Measurements from ENCODE around the gene ELOF1.
A peak's percentile ranks its signal among the peaks of the same experiment; 100 is the strongest.

The ELOF1 gene

GRCh38 chr19:11560404-11561051 lies 1.5 kb upstream of the ELOF1 start:
- no peak for TF ChIP-seq JUND (IDR thresholded peaks at IDR 0.05; ENCODE audit: low read depth)
- peak in 1 of 2 experiments; percentile 61 for DNase-seq (ENCODE audit: low read depth in 1 of 2, low spot score in 1 of 2)
- in situ Hi-C loops (cut with HindIII; ENCODE audit: low pct_unique_long_range_greater_than_20kb, low sequenced_read_pairs) = no loop called here

- no peak for DNase-seq (ENCODE audit: low read depth in 1 of 2, low spot score in 1 of 2)
- no peak for TF ChIP-seq JUND (IDR thresholded peaks at IDR 0.05; ENCODE audit: low read depth)
- in situ Hi-C loops (cut with HindIII; ENCODE audit: low pct_unique_long_range_greater_than_20kb, low sequenced_read_pairs) = no loop called here
Observed at GRCh38 chr19:11556634-11557420, 2.2 kb downstream of the ELOF1 start.

GRCh38 chr19:11555246-11555645 lies 3.8 kb downstream of the ELOF1 start:
- in situ Hi-C loops (cut with HindIII; ENCODE audit: low pct_unique_long_range_greater_than_20kb, low sequenced_read_pairs) = no loop called here
- no peak for DNase-seq (ENCODE audit: low read depth in 1 of 2, low spot score in 1 of 2)
- no peak for TF ChIP-seq JUND (IDR thresholded peaks at IDR 0.05; ENCODE audit: low read depth)

- no peak for TF ChIP-seq JUND (IDR thresholded peaks at IDR 0.05; ENCODE audit: low read depth)
- in situ Hi-C loops (cut with HindIII; ENCODE audit: low pct_unique_long_range_greater_than_20kb, low sequenced_read_pairs) = no loop called here
- no peak for DNase-seq (ENCODE audit: low read depth in 1 of 2, low spot score in 1 of 2)
Observed at GRCh38 chr19:11554160-11554559, 4.9 kb downstream of the ELOF1 start.

GRCh38 chr19:11552666-11553372 lies 6.2 kb downstream of the ELOF1 start:
- no peak for TF ChIP-seq JUND (IDR thresholded peaks at IDR 0.05; ENCODE audit: low read depth)
- in situ Hi-C loops (cut with HindIII; ENCODE audit: low pct_unique_long_range_greater_than_20kb, low sequenced_read_pairs) = no loop called here
- DNase-seq (ENCODE audit: low read depth in 1 of 2, low spot score in 1 of 2) = no peak

- DNase-seq (ENCODE audit: low read depth in 1 of 2, low spot score in 1 of 2) = no peak
- in situ Hi-C loops (cut with HindIII; ENCODE audit: low pct_unique_long_range_greater_than_20kb, low sequenced_read_pairs) = no loop called here
- TF ChIP-seq JUND (IDR thresholded peaks at IDR 0.05; ENCODE audit: low read depth) = no peak
Observed at GRCh38 chr19:11551603-11552235, 7.3 kb downstream of the ELOF1 start.

- DNase-seq (ENCODE audit: low read depth in 1 of 2, low spot score in 1 of 2) = no peak
- no peak for TF ChIP-seq JUND (IDR thresholded peaks at IDR 0.05; ENCODE audit: low read depth)
- in situ Hi-C loops (cut with HindIII; ENCODE audit: low pct_unique_long_range_greater_than_20kb, low sequenced_read_pairs) = no loop called here
Observed at GRCh38 chr19:11550265-11550664, 8.8 kb downstream of the ELOF1 start.

- TF ChIP-seq JUND (IDR thresholded peaks at IDR 0.05; ENCODE audit: low read depth) = no peak
- DNase-seq (ENCODE audit: low read depth in 1 of 2, low spot score in 1 of 2) = no peak
- in situ Hi-C loops (cut with HindIII; ENCODE audit: low pct_unique_long_range_greater_than_20kb, low sequenced_read_pairs) = no loop called here
Observed at GRCh38 chr19:11549386-11549953, 9.6 kb downstream of the ELOF1 start.

GRCh38 chr19:11547929-11548700 lies 10.9 kb downstream of the ELOF1 start:
- TF ChIP-seq JUND (IDR thresholded peaks at IDR 0.05; ENCODE audit: low read depth) = no peak
- in situ Hi-C loops (cut with HindIII; ENCODE audit: low pct_unique_long_range_greater_than_20kb, low sequenced_read_pairs) = no loop called here
- no peak for DNase-seq (ENCODE audit: low read depth in 1 of 2, low spot score in 1 of 2)

GRCh38 chr19:11541238-11541637 lies 17.8 kb downstream of the ELOF1 start:
- no peak for TF ChIP-seq JUND (IDR thresholded peaks at IDR 0.05; ENCODE audit: low read depth)
- no peak for DNase-seq (ENCODE audit: low read depth in 1 of 2, low spot score in 1 of 2)
- in situ Hi-C loops (cut with HindIII; ENCODE audit: low pct_unique_long_range_greater_than_20kb, low sequenced_read_pairs) = no loop called here

GRCh38 chr19:11540645-11541044 lies 18.4 kb downstream of the ELOF1 start:
- no peak for TF ChIP-seq JUND (IDR thresholded peaks at IDR 0.05; ENCODE audit: low read depth)
- no peak for DNase-seq (ENCODE audit: low read depth in 1 of 2, low spot score in 1 of 2)
- in situ Hi-C loops (cut with HindIII; ENCODE audit: low pct_unique_long_range_greater_than_20kb, low sequenced_read_pairs) = no loop called here

Measured in T47D (cell line).